Adrenal gland (tissue), 5 donors: ENCODE data around the gene AFF1.

Source experiments
- CTCF ChIP-seq, 6 experiments: fragments of 450-650 bp in 4 of 6; fragments of 200-600 bp in 2 of 6; sonication (generic) in 1 of 6; IDR thresholded peaks; 1 replicate in 5 of 6; 2 replicates in 1 of 6; pipeline versions ENCODE4 v1.5.1 to v1.8.0; 2016 to 2021; ENCODE audit warnings: antibody characterized with exemption in 6 of 6, mild to moderate bottlenecking in 2 of 6, moderate library complexity in 1 of 6
- POLR2A ChIP-seq, 2 donors: fragments of 450-650 bp; IDR thresholded peaks; one replicate each; pipeline ENCODE4 v1.6.1; 2017; ENCODE audit warnings: antibody characterized with exemption in 2 of 2, mild to moderate bottlenecking in 2 of 2, moderate library complexity in 1 of 2
- donor health status: DM: no; HTN: no; CAD: no.

DNA sequence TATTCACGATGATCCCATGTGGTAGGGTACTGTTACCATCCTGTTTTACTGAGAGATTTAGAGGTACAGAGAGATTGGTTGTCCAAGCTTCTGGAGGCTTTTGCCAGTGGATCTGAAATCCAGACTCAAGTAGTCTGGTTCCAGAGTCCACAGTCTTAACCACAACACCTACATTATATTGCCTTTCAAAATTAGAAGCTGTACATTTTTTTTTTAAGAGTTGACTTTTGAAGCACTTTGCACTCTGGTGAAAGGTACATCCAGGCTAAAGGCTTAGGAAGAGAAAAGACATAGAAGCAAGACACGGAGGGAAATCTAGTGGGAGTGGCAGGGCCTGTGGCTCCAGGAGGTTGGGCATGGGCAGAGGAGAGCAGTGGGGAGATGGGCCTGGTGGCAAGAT lies 122.1 kb downstream of the AFF1 start:
- TF ChIP-seq POLR2A (IDR thresholded peaks at IDR 0.05) = no peak
- TF ChIP-seq CTCF (IDR thresholded peaks at IDR 0.05) = no peak
